G401.6 (cell line): Measurements from ENCODE around the gene CORO2A.
"Not testable (repeated sequence)": the region's sequence is repeated elsewhere in the genome, so short reads cannot be mapped to it uniquely, and the experiment has no call there.

Experiments used
- FAIRE-seq: peaks from 2 replicates; lab custom pipeline; 2012; peaks lifted over from hg19 to GRCh38; lab: Jason Lieb, UNC

Gene CORO2A

DNA sequence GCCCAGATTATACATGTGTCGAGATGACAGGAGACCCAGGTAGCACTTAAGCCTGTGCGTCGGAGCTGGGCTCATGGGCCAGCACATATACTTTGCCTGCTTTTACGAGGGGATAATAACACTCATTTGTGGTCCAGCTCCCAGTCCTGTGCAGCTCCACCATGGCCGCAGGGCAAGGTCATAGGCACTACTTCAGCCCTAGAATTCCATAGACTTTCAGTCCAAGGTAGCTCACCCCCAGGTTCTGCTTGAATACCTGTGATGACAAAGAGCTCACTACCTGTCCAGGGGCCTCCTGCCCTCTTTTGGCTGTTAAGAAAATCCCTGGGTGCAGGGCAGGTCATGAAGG lies 1.7 kb downstream of the CORO2A start:
- no peak for FAIRE-seq

DNA sequence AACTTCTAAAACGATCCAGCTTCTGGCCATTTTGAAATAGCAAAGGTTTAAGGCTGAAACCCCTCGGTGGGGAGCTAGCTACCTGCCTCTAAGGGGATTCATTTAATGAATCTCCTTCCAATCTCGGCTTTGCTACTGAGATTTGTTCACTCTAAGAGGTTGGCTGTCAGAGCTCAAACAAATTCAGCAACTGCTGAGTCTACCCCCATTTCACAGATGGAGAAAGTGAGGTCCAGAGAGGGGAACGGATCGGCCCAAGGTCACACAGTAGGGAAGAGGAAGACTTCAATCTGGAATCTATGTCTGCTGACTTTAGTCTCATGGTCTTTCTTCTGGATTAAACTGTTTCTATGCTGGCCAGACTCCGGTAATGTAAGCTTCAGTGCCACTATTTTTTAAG lies 3.0 kb downstream of the CORO2A start:
- no peak for FAIRE-seq

DNA sequence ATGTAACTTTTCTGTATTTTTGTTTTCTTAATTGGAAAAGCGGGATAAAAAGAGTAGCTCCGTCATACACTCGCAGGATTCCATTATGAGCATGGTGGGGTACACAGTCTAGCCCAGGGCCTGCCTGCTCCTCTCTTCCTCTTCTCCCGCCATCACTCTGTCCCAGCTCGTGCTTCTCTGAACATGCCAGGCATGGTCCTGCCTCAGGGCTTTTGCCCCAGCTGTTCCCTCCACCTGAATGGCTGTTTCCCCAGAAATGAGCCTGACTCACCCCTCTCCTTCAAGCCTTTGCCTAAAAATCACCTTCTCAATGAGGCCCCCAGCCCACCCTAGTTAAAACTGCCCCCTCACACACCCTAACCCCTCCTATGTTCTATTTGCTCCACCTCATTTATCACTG lies 4.5 kb downstream of the CORO2A start:
- FAIRE-seq, result no peak

DNA sequence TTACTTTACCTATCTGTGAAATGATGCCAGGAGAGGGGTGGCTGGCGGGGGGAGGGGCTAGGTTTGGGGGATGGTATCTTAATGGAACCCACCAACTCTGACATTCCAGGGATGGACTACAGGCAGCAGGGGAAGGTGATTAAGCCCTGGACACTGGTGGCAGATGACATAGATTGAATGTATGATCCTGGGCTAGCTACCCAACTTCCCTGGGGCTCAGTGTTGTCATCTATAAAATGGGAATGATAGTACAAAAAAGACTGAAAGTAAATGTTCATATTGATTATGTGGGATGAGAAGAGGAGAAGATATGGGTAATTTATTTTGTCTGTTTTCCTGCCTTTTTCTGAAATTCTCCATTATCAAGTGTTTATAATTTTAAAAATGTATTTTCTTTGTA lies 6.2 kb downstream of the CORO2A start:
- FAIRE-seq, result no peak

DNA sequence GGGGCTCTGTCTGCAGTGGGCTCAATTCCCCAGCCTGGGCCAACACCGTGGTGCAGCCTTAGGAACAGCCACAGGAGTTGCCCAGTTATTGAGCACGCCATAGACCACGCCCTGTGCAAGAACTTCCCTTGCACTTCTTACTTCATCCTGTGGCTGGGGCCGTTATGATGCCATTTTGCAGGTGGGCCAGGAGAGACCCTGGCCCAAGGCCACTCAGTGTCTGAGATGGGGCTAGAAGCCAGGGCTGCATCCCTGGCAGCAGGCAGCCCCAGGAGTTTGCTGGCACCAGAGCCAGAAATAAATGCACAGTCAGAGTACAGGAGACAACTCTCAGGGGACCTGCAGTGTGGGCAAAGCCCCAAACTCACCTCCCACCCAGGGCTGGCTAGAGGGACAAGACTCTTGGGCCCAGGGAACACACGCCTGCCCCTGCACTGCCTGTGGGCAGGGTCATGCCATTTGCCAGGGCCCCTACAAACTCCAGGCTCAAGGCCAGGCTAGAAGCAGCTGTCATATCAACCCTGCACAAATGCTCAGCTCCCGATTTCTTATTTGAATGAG lies 6.7 kb downstream of the CORO2A start:
- no peak for FAIRE-seq

DNA sequence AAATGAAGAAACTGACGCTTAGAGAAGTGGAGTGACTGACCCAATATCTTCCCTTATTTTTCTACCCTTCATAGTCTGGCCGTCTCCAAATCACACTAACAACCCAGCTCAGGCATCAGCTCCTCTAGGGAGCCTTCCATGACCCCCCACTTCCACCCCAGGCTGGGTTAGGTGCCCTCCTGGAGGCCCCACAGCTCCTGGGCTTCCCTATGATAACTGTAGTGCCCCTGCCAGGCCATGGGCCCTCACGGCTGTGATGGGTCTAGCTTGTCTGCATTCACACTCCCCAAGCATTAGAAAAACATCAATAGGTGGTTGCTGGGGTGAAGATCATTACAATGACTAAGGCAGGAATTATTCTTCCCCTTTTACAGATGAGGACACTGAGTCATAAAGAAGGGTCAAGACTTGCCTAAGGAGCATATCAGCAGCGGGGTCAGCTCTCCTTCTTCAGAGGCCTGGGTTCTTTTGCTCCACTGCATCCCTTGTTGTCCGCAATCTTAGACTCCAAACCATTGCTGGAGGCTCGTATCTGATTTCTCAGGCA lies 7.3 kb downstream of the CORO2A start:
- FAIRE-seq, result no peak

DNA sequence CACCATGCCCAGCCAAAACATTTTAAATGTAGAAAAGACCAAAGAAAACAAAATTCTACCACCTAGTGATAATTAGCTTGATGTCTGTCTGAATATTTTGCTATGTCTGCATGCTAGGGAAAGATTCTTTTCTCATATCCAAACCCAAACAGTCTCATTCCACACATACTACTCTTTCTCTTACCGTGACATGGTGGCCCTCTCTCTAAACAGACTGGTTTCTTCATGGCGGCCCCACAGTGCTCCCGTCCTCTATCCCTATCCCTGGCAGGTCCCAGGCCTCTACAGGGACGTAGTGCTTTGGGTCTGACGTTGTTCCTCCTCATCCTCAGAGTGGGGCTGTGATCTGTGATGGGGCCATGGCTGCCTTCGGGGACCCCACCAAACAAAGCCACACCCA lies 8.1 kb downstream of the CORO2A start:
- FAIRE-seq, result no peak

DNA sequence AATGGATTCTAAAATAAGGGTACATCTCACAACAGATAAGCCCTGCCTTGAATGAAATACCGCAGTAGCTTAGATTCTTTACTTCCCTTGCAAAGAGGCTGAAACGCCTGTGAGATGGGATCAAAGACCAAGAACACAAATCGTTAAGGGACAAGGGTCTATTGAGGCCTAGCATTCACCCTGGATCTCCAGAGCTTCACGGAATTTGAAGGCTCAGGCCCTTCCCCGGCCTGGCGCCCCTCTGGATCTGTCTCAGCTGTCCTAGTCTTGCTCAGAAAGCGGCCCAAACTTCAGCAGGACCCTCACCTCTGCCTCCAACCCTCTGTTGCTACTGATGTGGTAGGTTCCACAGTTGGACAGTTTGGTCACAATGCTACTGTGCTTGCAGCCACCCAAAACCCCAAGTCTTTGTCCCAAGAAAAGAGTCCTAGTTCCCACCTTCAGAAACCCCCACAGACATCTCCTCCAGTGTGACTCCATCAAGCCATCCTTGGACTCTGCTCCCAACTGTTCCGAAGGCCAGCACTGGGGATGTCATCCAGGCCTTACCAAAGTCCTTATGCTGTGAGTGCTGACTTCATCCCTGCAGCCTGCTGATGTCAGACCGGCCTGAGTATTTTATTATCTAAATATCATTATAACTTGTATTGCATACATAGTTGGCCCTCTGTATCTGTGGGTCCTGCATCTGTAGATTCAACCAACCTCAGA lies 9.4 kb downstream of the CORO2A start:
- no peak for FAIRE-seq

DNA sequence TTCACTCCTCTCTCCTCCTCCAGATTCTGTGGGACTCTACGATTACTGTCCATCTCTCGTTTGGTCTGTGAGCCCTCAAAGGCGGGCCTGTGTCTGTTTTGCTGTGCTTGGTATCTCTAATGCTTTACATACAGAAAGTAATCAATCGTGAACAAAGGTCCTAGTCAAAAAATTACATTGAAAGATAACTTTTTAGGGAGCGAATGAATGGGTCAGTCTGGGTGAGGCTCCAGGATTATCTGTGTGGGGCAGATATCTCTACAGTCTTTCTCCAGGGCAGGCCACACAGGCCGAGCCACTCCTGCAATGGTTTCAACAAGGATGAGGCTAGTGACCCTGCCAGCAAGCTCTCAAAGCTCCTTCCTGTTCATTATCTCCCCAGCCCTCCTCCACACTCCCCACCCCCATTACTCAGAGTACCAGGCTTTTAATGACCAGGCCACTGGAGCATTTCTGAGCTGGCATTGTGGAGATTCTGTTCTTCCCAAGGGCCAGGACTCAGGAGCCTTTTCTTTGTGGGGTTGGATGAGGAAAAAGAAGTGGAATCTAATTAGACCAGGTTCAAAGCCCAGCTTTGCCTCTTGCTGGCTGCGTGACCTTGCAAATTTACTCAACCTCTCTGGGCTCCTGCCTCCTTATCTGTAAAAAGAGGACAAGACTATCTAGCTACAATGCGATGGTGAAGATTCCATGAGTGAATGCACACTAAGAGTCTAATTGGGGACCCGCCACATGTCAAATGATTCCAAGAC lies 10.2 kb downstream of the CORO2A start:
- no peak for FAIRE-seq

DNA sequence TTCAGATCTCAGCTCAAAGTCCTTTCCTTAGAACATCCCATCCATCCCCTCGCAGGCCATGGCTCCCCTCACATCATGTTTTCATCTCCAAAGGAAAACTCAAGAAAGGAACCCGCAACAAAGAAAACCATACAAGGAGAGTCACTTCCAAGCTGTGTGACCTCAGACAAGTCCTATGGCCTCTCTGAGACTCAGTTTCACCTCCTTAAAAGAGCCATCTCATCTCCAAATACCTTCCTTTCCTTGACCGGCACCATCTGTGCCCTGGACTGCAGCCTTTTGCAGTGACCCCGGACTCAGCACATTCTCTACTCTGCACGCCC lies 10.7 kb downstream of the CORO2A start:
- FAIRE-seq, result no peak

DNA sequence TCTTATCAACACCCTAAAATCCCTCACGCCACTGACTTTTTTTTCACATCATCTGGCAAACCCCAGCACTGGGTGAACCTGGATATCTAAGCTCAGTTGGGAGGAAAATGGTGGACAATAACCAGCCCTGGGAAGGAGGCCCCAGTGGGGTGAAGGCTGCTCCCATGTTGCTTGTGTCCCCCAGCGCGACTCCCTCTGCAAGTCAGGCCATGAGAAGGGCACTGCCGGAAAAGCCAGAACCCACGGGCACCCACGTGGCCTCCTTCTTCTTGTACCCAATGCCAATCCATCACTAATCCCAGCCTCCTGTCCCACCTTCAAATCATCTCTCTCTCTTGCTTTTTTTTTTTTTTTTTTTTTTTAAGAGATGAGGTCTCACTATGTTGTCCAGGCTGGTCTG lies 11.4 kb downstream of the CORO2A start:
- FAIRE-seq, result no peak

DNA sequence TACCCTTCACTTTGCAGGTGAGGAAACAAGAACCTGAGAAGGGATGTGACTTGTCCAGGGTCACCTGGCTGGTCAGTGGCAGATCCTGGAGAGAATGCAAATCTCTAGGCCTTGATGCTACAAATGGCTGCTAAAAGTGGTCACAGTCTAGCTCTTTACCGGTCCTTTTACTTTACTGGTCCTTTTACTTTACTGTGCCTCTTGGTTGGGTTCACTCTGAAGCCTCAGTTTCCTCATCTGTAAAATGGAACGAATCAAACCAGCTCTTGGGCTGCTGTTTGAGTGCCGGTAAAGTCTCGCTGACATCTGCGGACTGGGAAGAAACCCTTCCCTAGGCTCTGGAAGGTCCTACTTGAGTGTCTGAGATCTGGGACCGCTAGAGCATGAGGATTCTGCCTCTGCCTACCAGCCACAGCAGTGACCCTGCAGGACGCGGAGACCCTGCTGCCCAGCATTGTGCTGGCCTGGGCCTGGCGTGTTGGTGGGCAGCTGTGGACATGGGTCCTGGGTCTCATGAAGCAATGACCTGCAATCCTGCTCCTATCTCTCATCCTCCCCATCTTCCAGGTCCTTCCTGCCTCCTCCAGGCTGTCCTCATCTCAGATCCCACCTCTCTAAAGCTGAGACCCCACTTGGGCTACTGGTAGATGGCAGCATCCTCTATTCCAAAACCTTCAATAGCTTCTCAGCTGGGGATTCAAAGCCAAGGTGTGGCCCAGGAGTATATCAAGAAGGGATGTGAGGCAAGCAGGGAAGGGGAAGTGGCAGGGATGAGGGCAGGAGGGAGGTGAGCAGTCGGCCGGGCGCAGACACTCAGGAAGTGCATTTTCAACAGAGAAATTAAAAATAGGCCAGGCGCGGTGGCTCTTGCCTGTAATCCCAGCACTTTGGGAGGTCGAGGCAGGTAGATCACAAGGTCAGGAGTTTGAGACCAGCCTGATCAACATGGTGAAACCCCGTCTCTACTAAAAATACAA lies 13.3 kb downstream of the CORO2A start:
- FAIRE-seq, result no peak

DNA sequence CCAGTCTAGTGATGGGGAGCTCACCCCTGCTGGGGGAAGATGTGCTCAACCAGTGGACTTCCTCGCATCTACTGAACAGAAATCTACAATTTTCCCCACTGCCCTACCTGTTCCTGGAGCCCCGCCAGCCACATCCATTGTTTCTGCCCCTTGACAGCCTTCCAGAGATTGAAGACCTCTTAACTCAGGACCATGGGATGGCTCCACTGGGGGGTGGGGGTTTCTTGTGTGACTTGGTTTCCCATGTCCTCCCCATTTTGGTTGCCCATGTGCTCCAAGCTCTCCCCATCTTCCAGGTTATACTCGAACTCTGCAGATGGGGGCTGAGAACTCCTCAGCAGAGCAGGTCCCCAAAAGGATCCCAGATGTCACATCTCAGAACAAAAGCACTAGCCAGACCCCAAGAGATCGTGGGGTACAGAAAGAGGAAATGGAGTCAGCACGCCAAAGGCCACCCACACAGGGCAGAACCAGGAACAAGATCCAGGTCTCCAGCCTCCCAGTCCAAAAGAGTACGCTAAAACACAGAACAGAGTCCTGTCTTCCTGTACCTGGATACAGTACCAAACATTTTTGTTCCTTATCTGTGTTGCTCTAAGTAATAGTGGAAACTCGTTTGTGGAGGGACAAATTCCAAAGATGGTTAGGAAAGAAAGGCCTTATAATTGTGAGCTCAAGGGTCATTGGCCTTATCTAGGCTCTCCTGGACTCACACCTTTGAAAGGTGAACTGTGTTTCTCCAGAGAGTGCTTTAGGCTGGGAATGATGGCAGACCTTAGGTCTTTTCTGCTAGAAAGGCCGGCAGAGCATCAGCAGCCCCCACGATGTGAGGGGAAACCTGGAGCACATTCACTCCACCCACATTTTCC lies 15.8 kb downstream of the CORO2A start:
- FAIRE-seq, result no peak

DNA sequence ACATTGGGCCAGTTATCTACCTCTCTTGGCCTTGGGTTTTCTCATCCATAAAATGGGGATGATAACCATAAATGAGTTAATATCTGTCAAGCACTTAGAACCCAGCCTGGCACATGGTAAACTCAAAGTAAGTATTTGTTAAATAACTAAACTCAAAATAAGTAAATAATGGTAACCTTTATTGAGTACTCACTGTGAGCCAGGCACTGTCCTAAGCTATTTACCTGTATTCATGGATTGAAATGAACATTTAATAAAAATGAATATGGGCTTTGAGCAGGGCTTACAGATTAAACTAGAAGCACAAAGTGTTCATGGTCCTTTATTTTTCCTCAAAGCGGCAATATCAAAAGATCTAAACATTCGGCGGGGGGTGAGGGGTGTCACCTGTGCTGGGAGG lies 16.7 kb downstream of the CORO2A start:
- no peak for FAIRE-seq

DNA sequence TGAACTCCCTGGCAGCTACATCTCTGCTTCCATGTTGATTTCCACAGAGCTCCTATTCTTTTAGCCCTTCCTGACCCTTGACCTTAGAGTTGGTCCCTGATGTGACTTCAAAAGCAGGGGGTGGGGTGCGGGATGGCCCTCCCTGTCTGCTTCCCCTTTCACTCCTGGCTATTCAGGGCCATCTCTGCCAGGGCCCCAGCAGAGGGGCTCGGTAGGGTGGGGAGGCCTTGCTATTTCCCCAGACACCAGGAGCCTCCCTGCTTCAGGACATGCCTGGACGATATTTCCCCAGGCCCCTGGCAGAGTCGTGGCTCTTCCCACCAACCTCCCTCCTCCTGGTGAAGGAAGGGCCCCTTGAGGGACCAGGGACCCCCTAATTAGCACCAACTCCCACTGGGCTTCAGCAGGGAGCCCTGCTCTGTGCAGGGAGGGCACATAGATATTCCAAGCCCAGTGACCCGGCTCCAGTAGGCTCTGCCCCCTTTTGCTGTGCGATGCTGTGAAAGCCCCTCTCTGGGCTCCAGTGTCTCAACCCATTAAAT lies 17.3 kb downstream of the CORO2A start:
- FAIRE-seq, result no peak

DNA sequence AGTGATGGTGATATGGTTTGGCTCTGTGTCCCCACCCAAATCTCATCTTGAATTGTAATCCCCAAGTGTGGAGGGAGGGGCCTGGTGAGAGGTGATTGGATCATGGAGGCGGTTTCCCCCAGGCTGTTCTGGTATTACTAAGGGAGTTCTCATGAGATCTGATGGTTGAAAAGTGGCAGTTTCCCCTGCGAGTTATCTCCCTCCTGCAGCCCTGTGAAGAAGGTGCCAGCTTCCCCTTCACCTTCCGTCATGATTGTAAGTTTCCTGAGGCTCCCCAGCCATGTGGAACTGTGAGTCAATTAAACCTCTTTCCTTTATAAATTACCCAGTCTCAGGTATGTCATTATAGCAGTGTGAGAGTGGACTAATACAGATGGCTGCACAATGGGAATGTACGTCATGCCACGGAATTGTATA lies 17.9 kb downstream of the CORO2A start:
- FAIRE-seq, result not testable (repeated sequence)

DNA sequence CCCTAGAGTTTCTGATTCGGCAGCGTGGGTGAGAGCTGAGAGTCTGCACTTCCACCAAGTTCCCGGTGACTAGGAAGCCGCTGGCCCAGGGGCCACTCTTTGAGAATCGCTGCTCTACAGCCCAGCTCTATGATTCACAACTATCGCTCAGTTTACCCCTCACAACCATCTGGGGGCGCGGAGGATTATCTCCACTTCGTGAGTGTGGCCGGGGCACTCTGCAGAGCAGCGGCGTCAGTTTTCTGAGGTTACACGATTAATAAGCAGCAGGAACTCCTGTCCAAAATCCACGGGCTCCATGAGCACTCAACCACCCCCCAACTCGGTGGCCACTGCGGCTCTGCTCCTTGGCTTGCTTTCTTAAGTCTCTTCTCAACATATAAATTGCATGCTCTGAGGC lies 19.3 kb downstream of the CORO2A start:
- FAIRE-seq, result no peak

DNA sequence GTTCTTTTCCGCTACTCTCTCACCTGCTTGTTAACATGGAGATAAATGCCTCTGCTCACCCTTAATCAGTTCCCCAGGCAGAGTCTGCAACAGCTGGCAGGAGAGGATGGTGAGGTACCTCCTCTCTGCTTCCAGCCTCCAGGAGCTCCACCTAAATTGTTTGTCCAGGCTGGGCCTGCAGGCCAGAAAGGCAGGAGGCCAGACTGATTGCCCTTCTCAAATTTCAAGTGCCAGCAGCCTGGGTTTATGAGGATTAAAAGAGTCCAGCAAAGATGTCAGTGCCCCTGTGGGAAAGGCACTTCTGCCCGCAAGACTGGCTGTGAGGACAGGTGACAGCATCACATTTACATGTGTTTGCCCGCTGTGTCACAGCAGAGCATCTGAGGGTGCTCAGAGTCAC lies 19.8 kb downstream of the CORO2A start:
- FAIRE-seq, result no peak

DNA sequence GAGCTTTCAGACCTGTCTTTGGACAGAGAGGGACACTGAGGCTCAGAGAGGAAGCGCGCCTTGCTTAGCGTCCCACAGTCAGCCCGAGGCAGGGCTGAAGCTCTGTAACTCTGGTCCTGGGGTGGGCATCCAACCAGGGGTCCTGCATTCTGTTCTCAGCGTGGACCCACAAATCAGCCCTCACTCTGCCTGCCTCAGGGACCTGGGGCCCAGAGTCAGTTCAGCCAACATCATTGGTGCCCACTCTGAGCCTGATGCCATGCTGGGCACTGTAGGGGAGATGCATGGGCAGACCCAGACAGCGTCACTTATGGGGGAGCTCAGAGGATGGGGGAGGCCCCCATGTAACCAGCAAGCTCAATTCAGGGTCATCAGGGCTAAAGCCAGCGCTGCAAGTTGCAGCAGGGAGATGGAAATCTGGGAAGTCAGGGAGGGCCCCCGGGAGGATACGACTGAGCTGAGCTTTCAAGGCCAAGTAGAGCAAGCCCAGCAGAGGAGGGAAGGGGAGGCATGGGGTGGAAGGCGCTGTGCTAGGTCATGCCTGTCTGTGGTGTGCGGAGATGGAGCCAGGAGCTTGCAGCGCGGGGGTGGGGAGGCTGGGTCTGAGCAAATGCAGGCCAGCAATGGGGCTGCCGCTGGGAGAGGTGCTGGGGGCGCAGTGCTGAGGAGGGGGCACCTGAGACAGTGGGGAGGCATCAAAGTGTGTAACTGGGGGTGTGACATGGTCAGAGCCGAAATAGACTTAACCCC lies 21.1 kb downstream of the CORO2A start:
- FAIRE-seq, result no peak

DNA sequence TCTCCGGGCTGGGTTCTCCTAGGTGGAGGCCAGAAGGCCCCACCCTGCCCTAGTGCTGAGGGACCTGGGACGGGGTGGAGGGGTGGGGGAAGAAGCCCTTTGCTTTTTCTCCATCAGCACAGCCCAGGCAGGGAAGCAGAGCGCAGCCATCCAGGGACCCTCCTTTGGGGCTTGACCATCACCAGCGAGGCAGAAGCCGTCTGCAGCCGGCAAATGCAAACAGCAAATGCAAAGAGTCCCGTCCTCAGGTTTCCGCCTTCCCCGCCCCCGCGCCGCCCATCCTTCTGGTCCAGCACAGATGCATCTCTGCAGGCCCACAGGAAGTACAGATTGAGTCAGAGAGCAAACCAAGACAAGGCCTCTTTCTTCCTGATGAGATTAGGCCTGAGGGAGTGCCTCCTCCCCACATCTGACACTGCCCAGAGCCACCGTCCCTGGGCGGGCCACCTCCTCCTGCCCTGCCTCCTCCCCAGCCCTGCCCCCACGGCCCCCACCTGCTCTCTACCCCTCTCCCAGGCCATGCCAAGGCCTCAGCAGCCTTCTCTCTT lies 23.4 kb downstream of the CORO2A start:
- no peak for FAIRE-seq
